Inflammatory macrophage (primary cell): ENCODE data around the gene CLCA1.
A peak's percentile ranks its signal among the peaks of the same experiment; 100 is the strongest.

ENCODE experiments used
- DNase-seq, 2 donors: peaks; one replicate each; pipeline ENCODE4 v3.0.0-alpha.2; 2020 to 2022

Gene CLCA1

GRCh38 chr1:86466109-86466844 is 2.5 kb upstream of the CLCA1 start:
- DNase-seq: no peak

GRCh38 chr1:86466986-86467385 is 1.7 kb upstream of the CLCA1 start:
- DNase-seq: no peak

- DNase-seq: no peak
These were observed 2.1 kb downstream of the CLCA1 start for GRCh38 chr1:86470859-86471258.

- DNase-seq: no peak
These were observed 2.6 kb downstream of the CLCA1 start for GRCh38 chr1:86471291-86471690.

GRCh38 chr1:86472152-86472551 is 3.4 kb downstream of the CLCA1 start:
- DNase-seq: no peak

GRCh38 chr1:86472767-86473166 is 4.0 kb downstream of the CLCA1 start:
- no peak for DNase-seq

GRCh38 chr1:86477256-86477655 is 8.5 kb downstream of the CLCA1 start:
- DNase-seq: no peak

GRCh38 chr1:86477682-86478081 is 9.0 kb downstream of the CLCA1 start:
- DNase-seq: no peak

- DNase-seq: no peak
These were observed 9.9 kb downstream of the CLCA1 start for GRCh38 chr1:86478416-86479156.

- DNase-seq: no peak
These were observed 13.2 kb downstream of the CLCA1 start for GRCh38 chr1:86481966-86482365.

GRCh38 chr1:86487131-86487810 is 18.5 kb downstream of the CLCA1 start:
- DNase-seq: no peak

- no peak for DNase-seq
These were observed 19.0 kb downstream of the CLCA1 start for GRCh38 chr1:86487811-86488141.

- no peak for DNase-seq
These were observed 20.6 kb downstream of the CLCA1 start for GRCh38 chr1:86489242-86489878.

- no peak for DNase-seq
These were observed 22.6 kb downstream of the CLCA1 start for GRCh38 chr1:86491171-86491950.

- no peak for DNase-seq
These were observed 29.6 kb downstream of the CLCA1 start for GRCh38 chr1:86498281-86498680.

GRCh38 chr1:86499987-86500593 is 31.4 kb downstream of the CLCA1 start:
- DNase-seq: peak; percentile 27 to 82

- DNase-seq: no peak
These were observed 32.0 kb downstream of the CLCA1 start for GRCh38 chr1:86500714-86501113.

GRCh38 chr1:86502125-86502646 is 33.5 kb downstream of the CLCA1 start:
- peak in 1 of 2 donors; percentile 10 for DNase-seq

- no peak for DNase-seq
These were observed 34.1 kb downstream of the CLCA1 start for GRCh38 chr1:86502721-86503405.

GRCh38 chr1:86503406-86504136 is 34.8 kb downstream of the CLCA1 start:
- peak in 1 of 2 donors; percentile 14 for DNase-seq
